K562 (cell line): Measurements from ENCODE around the gene FAM24A. TPM values are rescaled to one million over a fixed set of nuclear protein-coding genes. Genes with fewer than 3 reads are reported as not detected.

Source experiments
- ATAC-seq: fragments of 200-7000 bp; cut with Tn5 transposase; 3 replicates; pipeline ENCODE4 v1.9.1; 2020; ENCODE audit warnings: moderate library complexity
- BruUV-seq: library from RNA; stranded (reverse); fragments of 400-500 nt; replicated peaks from 2 replicates; lab custom pipeline; 2021; lab: Mats Ljungman, UMichigan
- CTCF ChIA-PET: fragments of 300-600 bp; formaldehyde crosslinking; extraction: SDS; loops from one replicate; lab custom pipeline; 2021; ENCODE audit warnings: low intra/inter-chr PET ratio; lab: Yijun Ruan, JAX
- POLR2A ChIA-PET: fragments of 300-600, 350-650 bp; sonication (Branson Sonifier 250); formaldehyde crosslinking; extraction: SDS; loops from one replicate; lab custom pipeline; 2021; ENCODE audit warnings: antibody characterized with exemption, inconsistent platforms; lab: Yijun Ruan, JAX
- DNase-seq, 4 experiments: peaks; one replicate each; pipeline versions ENCODE4 v3.0.0 to v3.0.0-alpha.2; 2011 to 2018; ENCODE audit warnings: low spot score in 3 of 4, mixed read lengths in 3 of 4; ENCODE audit errors: extremely low read depth in 1 of 4
- FAIRE-seq: peaks from 2 replicates; lab custom pipeline; 2011; peaks lifted over from hg19 to GRCh38; lab: Jason Lieb, UNC
- H2AFZ ChIP-seq: 2 replicates; pipeline ENCODE4 v1.6.0; 2011; ENCODE audit warnings: low read depth, low read length, control low read depth, inconsistent platforms
- H3K27ac ChIP-seq: fragments of 200-600 bp; 3 replicates; pipeline ENCODE4 v1.8.0; 2011; ENCODE audit warnings: low read depth, mild to moderate bottlenecking, control low read depth, inconsistent platforms, low read length, moderate library complexity, mixed read lengths; ENCODE audit errors: extremely low read depth
- H3K27me3 ChIP-seq, 2 experiments: fragments of 300-600 bp in 1 of 2; 2 replicates in 1 of 2; 3 replicates in 1 of 2; pipeline versions ENCODE4 v1.6.0 to v1.8.0; 2011; ENCODE audit warnings: inconsistent platforms in 2 of 2, low read length in 2 of 2, mild to moderate bottlenecking in 1 of 2, mixed read lengths in 1 of 2, moderate library complexity in 1 of 2; ENCODE audit not compliant: control insufficient read depth in 2 of 2, insufficient read depth in 2 of 2
- H3K36me3 ChIP-seq: fragments of 300-600 bp; 3 replicates; pipeline ENCODE4 v1.8.0; 2011; ENCODE audit warnings: mild to moderate bottlenecking, low read length, inconsistent platforms; ENCODE audit not compliant: control insufficient read depth, insufficient read depth
- H3K4me1 ChIP-seq, 2 experiments: fragments of 200-600 bp in 1 of 2; replicated peaks in 1 of 2; 2 replicates in 1 of 2; 3 replicates in 1 of 2; pipeline versions ENCODE4 v1.5.1 to v1.8.0; 2011; ENCODE audit warnings: inconsistent platforms in 2 of 2, low read length in 2 of 2, mild to moderate bottlenecking in 1 of 2, mixed read lengths in 1 of 2, moderate library complexity in 1 of 2; ENCODE audit not compliant: control insufficient read depth in 2 of 2, insufficient read depth in 2 of 2
- H3K4me2 ChIP-seq: 2 replicates; pipeline ENCODE4 v1.6.1; 2011; ENCODE audit warnings: low read length, control low read depth, inconsistent platforms, mixed read lengths; ENCODE audit not compliant: insufficient read depth
- H3K4me3 ChIP-seq: fragments of 200-600 bp; sonication (generic), shearing (Covaris generic); 2 replicates; pipeline ENCODE4 v1.5.1; 2016; ENCODE audit warnings: control low read depth, inconsistent platforms
- H3K79me2 ChIP-seq: fragments of 200-600 bp; 3 replicates; pipeline ENCODE4 v1.8.0; 2011; ENCODE audit warnings: low read length, inconsistent platforms; ENCODE audit not compliant: control insufficient read depth, insufficient read depth
- H3K9ac ChIP-seq, 2 experiments: 2 replicates each; pipeline versions ENCODE4 v1.6.0 to v1.6.1; 2011; ENCODE audit warnings: low read depth in 2 of 2, low read length in 2 of 2, control low read depth in 1 of 2, inconsistent platforms in 1 of 2, mild to moderate bottlenecking in 1 of 2, mixed read lengths in 1 of 2; ENCODE audit not compliant: insufficient read depth in 1 of 2
- H3K9me1 ChIP-seq: one replicate; pipeline ENCODE4 v1.6.0; 2011; ENCODE audit warnings: inconsistent platforms, mild to moderate bottlenecking, low read length, moderate library complexity; ENCODE audit not compliant: control insufficient read depth, insufficient read depth
- H3K9me3 ChIP-seq: replicated peaks from 2 replicates; pipeline ENCODE4 v1.5.1; 2011; ENCODE audit warnings: low read depth, low read length, inconsistent platforms; ENCODE audit not compliant: control insufficient read depth, insufficient read depth
- H4K20me1 ChIP-seq: replicated peaks from 2 replicates; pipeline ENCODE4 v1.6.1; 2011; ENCODE audit warnings: low read length, inconsistent platforms, mixed read lengths; ENCODE audit not compliant: control insufficient read depth, insufficient read depth
- HCFC1 ChIP-seq: IDR thresholded peaks from 2 replicates; pipeline ENCODE4 v1.6.1; 2012; ENCODE audit warnings: low read depth, low read length, improper control_type of control experiment
- NFIC ChIP-seq: fragments of 450-650 bp; IDR thresholded peaks from 2 replicates; pipeline ENCODE4 v1.6.1; 2017; ENCODE audit warnings: mild to moderate bottlenecking, inconsistent platforms
- NFIX ChIP-seq: fragments of 250-450 bp; sonication (Bioruptor Pico); IDR thresholded peaks from 2 replicates; pipeline ENCODE4 v1.4.0; 2020; ENCODE audit warnings: low read depth, mild to moderate bottlenecking, moderate library complexity
- ZNF449 ChIP-seq: fragments of 250-450 bp; sonication (Bioruptor Pico); IDR thresholded peaks from 2 replicates; pipeline ENCODE4 v1.8.0; 2022; ENCODE audit warnings: moderate library complexity, mild to moderate bottlenecking, inconsistent platforms
- WGBS: fragments of 100-300 bp; shearing (Covaris generic); methylation state at CpG from one replicate; pipeline ENCODE4 v1.1.6; 2016; ENCODE audit warnings: low coverage, mixed read lengths; ENCODE audit not compliant: insufficient coverage; ENCODE audit errors: missing lambda C conversion rate; 5-methylcytosine and 5-hydroxymethylcytosine counted together
- in situ Hi-C: fragments of 300-500 bp; cut with MboI; formaldehyde crosslinking; loops from 4 replicates; pipeline ENCODE4 v1.15.0; 2018; ENCODE audit warnings: inconsistent platforms, mixed read lengths
- intact Hi-C: fragments of 100-400 bp; cut with micrococcal nuclease; formaldehyde crosslinking; loops from 2 replicates; pipeline ENCODE4 v1.14.2; 2022
- polyA plus RNA-seq, 8 experiments: library from polyadenylated mRNA; depleted of rRNA in 4 of 8; stranded (reverse) in 5 of 8; unstranded in 3 of 8; fragments of >200 nt; fragmentation: Nextera tagmentation in 2 of 8; fragmentation: Illumina TruSeq in 1 of 8; extraction: Ambion mirVana in 2 of 8; extraction: Trizol in 1 of 8; gene quantifications; 2 replicates each; pipeline versions ENCODE4 v1.2.1 to v1.2.3, GENCODE V29; 2011 to 2014; ENCODE audit warnings: inconsistent platforms in 1 of 8, missing spikeins in 1 of 8
- total RNA-seq, 7 experiments: library from RNA; depleted of rRNA in 6 of 7; stranded (reverse); fragments of >200 nt in 6 of 7; fragmentation: Illumina TruSeq in 2 of 7; extraction: Trizol in 2 of 7; gene quantifications; 2 replicates each; pipeline versions ENCODE4 v1.2.1 to v1.2.3, GENCODE V29; 2011 to 2021; ENCODE audit warnings: low replicate concordance in 1 of 7

Gene FAM24A
- total and polyA plus RNA-seq, 9 of the 15 experiments (the other 6 are each of a cell fraction or from before 2014, with no cell fraction given): not detected

GRCh38 chr10:122930140-122930539 lies 19.7 kb downstream of the FAM24A start:
- Histone ChIP-seq H3K9me1 (no peaks in the 10 kb centered on the region), H3K27me3 (no peaks in the 10 kb centered on the region), H3K36me3 (peaks cover 7% of the 10 kb centered on the region; the same call in 1 of the 3 replicates), H3K27ac (peak overlapping the region; percentile 99), H3K9ac (peak overlapping the region in 1 of 2 experiments; percentile 78; a peak in 2 of 4 replicates), H3K9me3 (no peaks in the 10 kb centered on the region), H4K20me1 (no peaks in the 10 kb centered on the region), H3K4me2 (peak overlapping the region; percentile 63), H3K79me2 (0 out of 3 replicates have a peak, but pooled peaks cover 2% of the 10 kb centered on the region), H2AFZ (peak overlapping the region; percentile 74), H3K4me3 (no peak overlapping the region), H3K4me1 (peaks cover 7 to 25% of the 10 kb centered on the region in 2 experiments; a peak in 4 of 5 replicates)
- 92% methylated on average over 1 of the region's 1 CpG for WGBS
- POLR2A ChIA-PET: interaction anchor here (0.7 kb wide), 1 partner anchor 50 kb away, joined by 3 read pairs; no protein-coding TSS in a partner anchor
- ATAC-seq (no peak), FAIRE-seq (no peak), DNase-seq (no peak)
- in situ Hi-C loops (no loop called here), intact Hi-C loops (no loop called here)
- TF ChIP-seq HCFC1 (no peak), NFIX (CRISPR knock-in tag) (peak; percentile 51; the same call in 1 of the 2 replicates), NFIC (peak; percentile 90), ZNF449 (CRISPR knock-in tag) (no peak)
- BruUV-seq: no TSS peak
- CTCF ChIA-PET: no interaction called here
